AG09319 (cell line): Measurements from ENCODE around the gene CEP63.

Experiments used
- DNase-seq: peaks from one replicate; pipeline ENCODE4 v3.0.0-alpha.2; 2010; ENCODE audit warnings: low read depth; ENCODE audit errors: extremely low read depth
- TF ChIP-seq, protein P1 (sequence below): IDR thresholded peaks from 2 replicates; pipeline ENCODE4 v1.5.1; 2011; ENCODE audit warnings: low read depth, mild to moderate bottlenecking, inconsistent platforms, low read length, moderate library complexity

CEP63 gene

DNA sequence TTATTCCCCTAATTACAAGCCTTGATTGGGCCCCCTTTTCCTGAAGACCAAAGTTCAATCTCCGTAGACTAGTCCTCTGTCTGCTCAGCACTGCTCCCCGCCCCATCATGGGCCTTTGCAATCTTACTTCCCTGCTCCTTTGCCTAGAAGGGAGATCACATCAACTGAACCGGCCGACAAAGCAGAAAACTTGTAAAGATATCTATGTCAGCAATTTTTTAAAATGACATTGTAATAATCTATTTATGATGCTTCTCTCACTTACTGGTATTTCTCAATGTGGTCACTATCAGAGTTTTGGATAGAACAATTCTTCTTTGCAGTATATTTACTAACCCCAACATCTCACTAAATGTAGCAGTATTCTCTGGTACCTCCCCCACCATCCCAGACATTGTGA, 17.3 kb upstream of the CEP63 start:
- TF ChIP-seq, protein P1, sequence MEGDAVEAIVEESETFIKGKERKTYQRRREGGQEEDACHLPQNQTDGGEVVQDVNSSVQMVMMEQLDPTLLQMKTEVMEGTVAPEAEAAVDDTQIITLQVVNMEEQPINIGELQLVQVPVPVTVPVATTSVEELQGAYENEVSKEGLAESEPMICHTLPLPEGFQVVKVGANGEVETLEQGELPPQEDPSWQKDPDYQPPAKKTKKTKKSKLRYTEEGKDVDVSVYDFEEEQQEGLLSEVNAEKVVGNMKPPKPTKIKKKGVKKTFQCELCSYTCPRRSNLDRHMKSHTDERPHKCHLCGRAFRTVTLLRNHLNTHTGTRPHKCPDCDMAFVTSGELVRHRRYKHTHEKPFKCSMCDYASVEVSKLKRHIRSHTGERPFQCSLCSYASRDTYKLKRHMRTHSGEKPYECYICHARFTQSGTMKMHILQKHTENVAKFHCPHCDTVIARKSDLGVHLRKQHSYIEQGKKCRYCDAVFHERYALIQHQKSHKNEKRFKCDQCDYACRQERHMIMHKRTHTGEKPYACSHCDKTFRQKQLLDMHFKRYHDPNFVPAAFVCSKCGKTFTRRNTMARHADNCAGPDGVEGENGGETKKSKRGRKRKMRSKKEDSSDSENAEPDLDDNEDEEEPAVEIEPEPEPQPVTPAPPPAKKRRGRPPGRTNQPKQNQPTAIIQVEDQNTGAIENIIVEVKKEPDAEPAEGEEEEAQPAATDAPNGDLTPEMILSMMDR, result no peak
- DNase-seq, result no peak

DNA sequence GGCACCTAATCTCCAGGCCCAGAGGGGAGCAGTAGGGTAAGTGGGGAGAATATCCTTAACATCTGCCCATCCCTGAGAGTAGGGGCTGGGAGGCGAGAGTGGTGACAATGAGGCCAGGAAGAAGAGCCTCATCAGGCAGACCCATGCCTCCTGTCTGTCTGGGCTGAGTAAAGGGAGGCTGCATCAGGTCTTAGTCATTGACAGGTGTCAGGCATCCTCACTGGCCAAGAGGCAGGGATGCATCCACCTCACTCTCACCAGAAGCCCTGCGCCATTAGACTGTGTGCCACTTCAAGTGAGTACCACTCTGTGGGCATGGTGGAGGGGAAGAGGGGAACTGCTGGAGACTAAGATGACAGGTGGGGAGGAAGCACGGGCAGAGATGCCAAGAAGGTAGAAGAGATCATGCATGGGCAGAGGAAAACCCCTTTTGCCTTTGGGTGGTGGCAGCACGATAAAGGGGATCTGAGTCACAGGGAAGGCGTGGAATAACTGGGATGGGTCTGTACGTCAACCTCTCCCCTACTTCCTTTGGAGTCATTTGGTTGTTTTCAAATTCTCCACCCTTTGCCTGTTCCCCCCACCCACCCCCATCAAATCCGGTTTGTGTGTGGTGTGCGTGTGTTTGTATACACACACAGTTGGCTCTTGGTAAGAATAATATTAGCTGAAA, 14.2 kb upstream of the CEP63 start:
- DNase-seq, result no peak
- TF ChIP-seq, protein P1, result no peak

DNA sequence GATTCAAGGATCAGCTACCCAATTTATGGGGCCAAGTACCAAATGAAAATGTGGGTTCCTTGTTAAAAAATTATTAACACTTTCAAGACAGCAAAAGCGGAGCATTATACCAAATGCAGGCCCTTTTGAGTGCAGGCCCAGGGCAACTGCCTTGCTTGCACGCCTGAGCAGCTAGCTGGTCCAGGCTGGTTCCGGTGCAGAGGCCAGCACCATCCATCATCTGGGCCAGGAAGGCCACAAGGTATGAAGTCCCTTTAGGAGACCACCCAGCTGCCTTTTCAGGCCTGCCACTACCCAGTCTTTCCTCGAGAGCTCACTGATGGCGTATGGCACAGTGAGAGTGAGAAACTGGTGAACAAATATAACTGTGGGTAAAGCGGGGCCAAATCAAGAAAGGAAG, 13.0 kb upstream of the CEP63 start:
- no peak for DNase-seq
- TF ChIP-seq, protein P1, result no peak

DNA sequence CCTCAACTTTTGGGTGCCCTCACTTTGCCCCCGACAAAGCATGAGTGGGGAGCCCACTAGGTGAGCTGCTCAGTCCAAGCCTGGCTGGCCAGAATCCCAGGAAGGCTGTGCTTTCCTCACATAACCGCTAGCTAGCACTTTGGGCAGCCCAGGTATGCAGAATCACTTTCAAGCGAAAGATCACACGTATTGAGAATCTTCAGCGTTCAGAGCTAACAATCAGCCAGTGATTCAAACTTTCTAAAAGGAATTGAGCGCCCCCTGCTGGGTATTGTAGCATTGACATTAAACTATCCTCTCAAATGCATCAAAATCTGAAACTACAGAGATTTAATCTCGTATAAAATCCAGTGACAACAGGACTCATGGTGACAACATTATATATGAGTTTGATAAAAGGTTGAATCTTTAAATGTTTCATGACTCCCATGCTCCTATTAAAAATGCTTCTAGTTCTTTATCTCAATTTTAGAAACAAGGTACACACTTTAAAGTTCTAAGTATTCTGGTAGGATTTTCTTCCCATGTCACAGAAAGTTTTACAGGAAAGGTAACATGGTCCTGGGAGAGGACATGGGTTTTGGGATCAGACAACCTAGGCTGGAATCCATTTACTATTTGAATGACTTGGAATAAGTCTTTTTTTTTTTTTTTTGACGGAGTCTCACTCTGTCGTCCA, 11.8 kb upstream of the CEP63 start:
- TF ChIP-seq, protein P1, result peak; percentile 58
- DNase-seq, result no peak

DNA sequence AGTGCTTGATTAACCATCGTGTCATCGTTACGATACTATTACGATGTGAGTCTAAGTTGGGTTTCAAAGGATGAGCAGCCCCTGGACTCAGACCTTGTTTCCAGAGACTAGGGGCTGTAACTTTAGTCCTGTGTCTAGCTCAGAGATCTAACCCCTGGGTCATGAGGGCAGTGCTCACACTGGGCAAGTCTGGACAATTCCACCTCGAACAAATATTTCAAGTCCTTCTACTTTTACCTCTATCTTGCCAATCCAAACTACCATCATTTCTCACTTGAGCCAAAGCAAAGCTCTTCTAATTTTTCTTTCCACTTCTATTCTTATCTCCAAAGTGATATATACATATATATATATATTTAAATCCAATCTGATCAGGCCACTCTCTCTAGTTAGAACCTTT, 10.9 kb upstream of the CEP63 start:
- TF ChIP-seq, protein P1, result no peak

DNA sequence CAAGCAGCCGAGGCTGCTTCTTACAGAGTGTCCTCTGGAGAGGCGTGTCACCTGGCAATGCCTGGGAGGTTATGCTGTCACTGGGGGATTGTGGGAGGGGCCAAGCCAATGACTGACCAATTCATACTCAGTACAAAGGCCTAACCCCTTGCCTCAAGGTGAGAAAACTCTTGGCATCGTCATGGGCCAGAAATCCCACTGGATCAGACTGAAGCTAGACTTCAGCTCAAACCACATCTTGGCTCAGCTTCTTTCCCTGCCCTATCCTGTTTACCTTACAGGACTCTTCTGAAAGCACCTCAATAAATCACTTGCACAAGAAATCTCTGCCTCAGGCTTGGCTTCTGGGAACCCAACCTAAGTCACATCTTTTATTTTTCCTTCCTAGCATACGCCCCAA, 9.6 kb upstream of the CEP63 start:
- TF ChIP-seq, protein P1, result no peak
- no peak for DNase-seq

More for the DNA sequence above, 10.9 kb upstream of the CEP63 start:
- DNase-seq, result no peak

DNA sequence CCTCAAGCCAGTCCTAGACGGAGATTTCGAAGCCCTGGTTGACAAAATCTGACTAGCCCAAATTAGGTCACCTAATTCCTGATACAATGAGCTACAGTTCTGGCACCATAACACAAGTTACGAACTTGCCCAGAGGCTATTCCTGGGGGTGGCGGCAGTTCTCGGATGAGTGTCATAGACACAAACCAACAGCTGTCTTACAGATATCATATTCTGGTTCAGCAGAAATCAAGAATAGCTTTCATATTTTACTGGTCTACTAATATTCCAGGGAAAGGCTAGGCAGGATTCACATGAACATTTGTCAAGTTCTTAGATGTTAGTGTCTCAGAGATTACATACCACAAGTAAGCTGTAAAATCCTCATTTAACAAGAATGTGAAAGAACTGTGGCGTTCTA, 8.9 kb upstream of the CEP63 start:
- TF ChIP-seq, protein P1, result no peak
- no peak for DNase-seq
